SK-N-SH (cell line): ENCODE results near the gene PLXNA4. TPM values are rescaled to one million over a fixed set of nuclear protein-coding genes. Genes with fewer than 3 reads are reported as not detected.

Experiments used
- CTCF ChIA-PET: fragments of 300-600, 350-600 bp; formaldehyde crosslinking; extraction: SDS; loops from one replicate; lab custom pipeline; 2021; lab: Yijun Ruan, JAX
- POLR2A ChIA-PET: fragments of 350-600 bp; sonication (Branson Sonifier 250); formaldehyde crosslinking; extraction: SDS; loops from one replicate; lab custom pipeline; 2020; ENCODE audit warnings: antibody characterized with exemption, inconsistent platforms; lab: Yijun Ruan, JAX
- DNase-seq: peaks from one replicate; pipeline ENCODE4 v3.0.0; 2012
- H2AFZ ChIP-seq: fragments of 200-600 bp; sonication (generic); 2 replicates; pipeline ENCODE4 v1.8.1; 2016; ENCODE audit warnings: antibody characterized with exemption, mild to moderate bottlenecking, low read depth
- H3F3A ChIP-seq: fragments of 200-600 bp; sonication (generic); replicated peaks from 2 replicates; pipeline ENCODE3; 2016; ENCODE audit warnings: antibody characterized with exemption, mild to moderate bottlenecking; ENCODE audit not compliant: insufficient read depth
- H3K27ac ChIP-seq, 2 experiments: fragments of 200-500 bp in 1 of 2; fragments of 200-600 bp in 1 of 2; sonication (Bioruptor generic) in 1 of 2; sonication (generic), shearing (Covaris generic) in 1 of 2; 2 replicates each; pipeline versions ENCODE4 v1.5.1 to v1.6.1; 2014 to 2016; ENCODE audit warnings: low read depth in 2 of 2, inconsistent platforms in 1 of 2, low read length in 1 of 2, mild to moderate bottlenecking in 1 of 2, mixed read lengths in 1 of 2
- H3K27me3 ChIP-seq: fragments of 200-600 bp; sonication (generic), shearing (Covaris generic); 2 replicates; pipeline ENCODE4 v1.6.1; 2016; ENCODE audit warnings: mixed run types; ENCODE audit not compliant: insufficient read depth
- H3K36me3 ChIP-seq, 2 experiments: fragments of 200-500 bp in 1 of 2; fragments of 200-600 bp in 1 of 2; sonication (Bioruptor generic) in 1 of 2; sonication (generic) in 1 of 2; replicated peaks in 1 of 2; 2 replicates each; pipeline versions ENCODE3 to v1.5.1; 2014 to 2016; ENCODE audit warnings: low read length in 1 of 2, mild to moderate bottlenecking in 1 of 2; ENCODE audit not compliant: insufficient read depth in 2 of 2, control insufficient read depth in 1 of 2
- H3K4me1 ChIP-seq, 2 experiments: fragments of 200-500 bp in 1 of 2; fragments of 200-600 bp in 1 of 2; sonication (Bioruptor generic) in 1 of 2; sonication (generic), shearing (Covaris generic) in 1 of 2; 2 replicates each; pipeline versions ENCODE4 v1.5.1 to v1.6.1; 2014 to 2016; ENCODE audit warnings: low read depth in 1 of 2, low read length in 1 of 2, mixed run types in 1 of 2; ENCODE audit not compliant: insufficient read depth in 2 of 2, control insufficient read depth in 1 of 2
- H3K4me2 ChIP-seq: fragments of 200-600 bp; sonication (generic), shearing (Covaris generic); 2 replicates; pipeline ENCODE4 v1.6.1; 2017; ENCODE audit warnings: mixed run types
- H3K4me3 ChIP-seq, 2 experiments: fragments of 200-500 bp in 1 of 2; fragments of 200-600 bp in 1 of 2; sonication (Bioruptor generic) in 1 of 2; sonication (generic), shearing (Covaris generic) in 1 of 2; 2 replicates each; pipeline versions ENCODE4 v1.5.1 to v1.8.1; 2014 to 2016; ENCODE audit warnings: low read depth in 2 of 2, inconsistent platforms in 1 of 2, low read length in 1 of 2, mild to moderate bottlenecking in 1 of 2, mixed read lengths in 1 of 2, moderate library complexity in 1 of 2
- H3K79me2 ChIP-seq: fragments of 200-600 bp; sonication (generic); 2 replicates; pipeline ENCODE4 v1.8.1; 2017; ENCODE audit warnings: mild to moderate bottlenecking; ENCODE audit not compliant: insufficient read depth
- H3K9ac ChIP-seq: fragments of 200-600 bp; sonication (generic); 2 replicates; pipeline ENCODE4 v1.6.1; 2017; ENCODE audit warnings: mixed run types
- H3K9me2 ChIP-seq: fragments of 200-600 bp; sonication (generic); 2 replicates; pipeline ENCODE4 v1.6.1; 2017; ENCODE audit warnings: mixed run types
- H3K9me3 ChIP-seq: fragments of 200-600 bp; sonication (generic); 2 replicates; pipeline ENCODE4 v1.6.1; 2017; ENCODE audit warnings: mixed run types, mild to moderate bottlenecking, moderate library complexity
- H4K20me1 ChIP-seq: fragments of 200-600 bp; sonication (generic); 2 replicates; pipeline ENCODE4 v1.6.1; 2017; ENCODE audit warnings: mild to moderate bottlenecking, mixed run types; ENCODE audit not compliant: insufficient read depth
- CHD2 ChIP-seq: fragments of 150-350 bp; IDR thresholded peaks from 2 replicates; pipeline ENCODE4 v1.6.1; 2018; ENCODE audit warnings: low read length; ENCODE audit not compliant: partially characterized antibody
- CTCF ChIP-seq: fragments of 200-600 bp; sonication (generic); IDR thresholded peaks from 2 replicates; pipeline ENCODE4 v1.6.1; 2017; ENCODE audit warnings: antibody characterized with exemption, mild to moderate bottlenecking, moderate library complexity
- EP300 ChIP-seq, 2 experiments: IDR thresholded peaks; 2 replicates each; pipeline versions ENCODE4 v1.4.0 to v1.6.1; 2012; ENCODE audit warnings: borderline replicate concordance in 1 of 2, low read depth in 1 of 2, low read length in 1 of 2
- FOSL2 ChIP-seq: IDR thresholded peaks from 2 replicates; pipeline ENCODE4 v1.4.0; 2012; ENCODE audit warnings: low read depth, mild to moderate bottlenecking, moderate library complexity, borderline replicate concordance
- FOXJ3 ChIP-seq: sonication (generic); formaldehyde crosslinking; IDR thresholded peaks from 2 replicates; pipeline ENCODE4 v1.5.1; 2020; ENCODE audit warnings: mild to moderate bottlenecking, missing genetic modification reagents
- GABPA ChIP-seq: IDR thresholded peaks from 2 replicates; pipeline ENCODE4 v1.4.0; 2012; ENCODE audit warnings: low read depth, mild to moderate bottlenecking
- GATA2 ChIP-seq: sonication (generic); formaldehyde crosslinking; IDR thresholded peaks from 2 replicates; pipeline ENCODE4 v1.5.0; 2020; ENCODE audit warnings: mild to moderate bottlenecking, missing genetic modification reagents
- IRF3 ChIP-seq: fragments of 150-350 bp; IDR thresholded peaks from 2 replicates; pipeline ENCODE4 v1.6.1; 2016; ENCODE audit warnings: mild to moderate bottlenecking, low read depth, low read length
- JUND ChIP-seq: IDR thresholded peaks from 2 replicates; pipeline ENCODE4 v1.4.0; 2012
- MAX ChIP-seq: IDR thresholded peaks from 2 replicates; pipeline ENCODE4 v1.4.0; 2012; ENCODE audit warnings: low read depth
- MEF2A ChIP-seq: IDR thresholded peaks from 2 replicates; pipeline ENCODE4 v1.4.0; 2012; ENCODE audit warnings: low read depth, borderline replicate concordance
- NFIC ChIP-seq: IDR thresholded peaks from 2 replicates; pipeline ENCODE4 v1.4.0; 2012; ENCODE audit warnings: borderline replicate concordance
- POLR2AphosphoS5 ChIP-seq: IDR thresholded peaks from 2 replicates; pipeline ENCODE4 v1.6.1; 2012; ENCODE audit warnings: low read depth, low read length
- RCOR1 ChIP-seq: fragments of 150-350 bp; IDR thresholded peaks from 2 replicates; pipeline ENCODE4 v1.6.1; 2017; ENCODE audit warnings: antibody characterized with exemption, low read length
- SIN3A ChIP-seq: IDR thresholded peaks from 2 replicates; pipeline ENCODE4 v1.6.1; 2012; ENCODE audit warnings: low read depth, mild to moderate bottlenecking, low read length, moderate library complexity, borderline replicate concordance
- TCF12 ChIP-seq: IDR thresholded peaks from 2 replicates; pipeline ENCODE4 v1.4.0; 2012
- TEAD4 ChIP-seq: IDR thresholded peaks from 2 replicates; pipeline ENCODE4 v1.4.0; 2012; ENCODE audit warnings: mild to moderate bottlenecking, borderline replicate concordance; ENCODE audit not compliant: insufficient read depth
- USF2 ChIP-seq: fragments of 150-350 bp; IDR thresholded peaks from 2 replicates; pipeline ENCODE4 v1.6.1; 2017; ENCODE audit warnings: antibody characterized with exemption, low read length, low read depth, borderline replicate concordance
- YY1 ChIP-seq: IDR thresholded peaks from 2 replicates; pipeline ENCODE4 v1.4.0; 2012; ENCODE audit warnings: low read depth, mild to moderate bottlenecking
- WGBS: methylation state at CpG from one replicate; pipeline ENCODE4 v1.1.6; 2017; ENCODE audit warnings: low lambda C conversion rate; 5-methylcytosine and 5-hydroxymethylcytosine counted together
- polyA plus RNA-seq, 3 experiments: library from polyadenylated mRNA; depleted of rRNA; stranded (reverse); fragments of >200 nt; gene quantifications; 2 replicates each; pipeline ENCODE4 v1.2.3, GENCODE V29; 2012
- TF ChIP-seq, protein P1 (sequence below): IDR thresholded peaks from 2 replicates; pipeline ENCODE4 v1.6.1; 2012; ENCODE audit warnings: mild to moderate bottlenecking, low read depth, low read length, moderate library complexity

Gene PLXNA4
- polyA plus RNA-seq, 1 of the 3 experiments (the other 2 are of a cell fraction): 2.4 TPM

DNA sequence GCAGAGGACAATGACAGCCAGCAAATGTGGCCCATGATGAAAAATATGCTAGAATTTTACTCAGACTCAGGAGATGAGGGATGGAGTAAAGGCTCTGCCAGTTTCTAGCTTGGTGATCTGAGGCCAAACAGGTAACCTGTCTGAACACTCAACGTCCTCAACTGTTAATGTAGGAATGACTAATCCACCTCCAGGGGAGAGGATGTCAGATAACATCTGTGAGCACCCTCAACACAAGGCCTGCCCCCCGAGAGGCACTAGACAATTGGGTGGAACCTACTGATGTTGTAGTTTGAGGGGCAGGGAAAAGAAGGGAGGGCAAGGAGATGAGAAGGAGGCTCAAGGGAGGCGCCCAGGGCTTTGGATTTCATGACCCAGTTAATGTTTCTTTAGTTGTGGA is 445.1 kb downstream of the PLXNA4 start (continued):
- TF ChIP-seq IRF3: no peak
- TF ChIP-seq, protein P1, sequence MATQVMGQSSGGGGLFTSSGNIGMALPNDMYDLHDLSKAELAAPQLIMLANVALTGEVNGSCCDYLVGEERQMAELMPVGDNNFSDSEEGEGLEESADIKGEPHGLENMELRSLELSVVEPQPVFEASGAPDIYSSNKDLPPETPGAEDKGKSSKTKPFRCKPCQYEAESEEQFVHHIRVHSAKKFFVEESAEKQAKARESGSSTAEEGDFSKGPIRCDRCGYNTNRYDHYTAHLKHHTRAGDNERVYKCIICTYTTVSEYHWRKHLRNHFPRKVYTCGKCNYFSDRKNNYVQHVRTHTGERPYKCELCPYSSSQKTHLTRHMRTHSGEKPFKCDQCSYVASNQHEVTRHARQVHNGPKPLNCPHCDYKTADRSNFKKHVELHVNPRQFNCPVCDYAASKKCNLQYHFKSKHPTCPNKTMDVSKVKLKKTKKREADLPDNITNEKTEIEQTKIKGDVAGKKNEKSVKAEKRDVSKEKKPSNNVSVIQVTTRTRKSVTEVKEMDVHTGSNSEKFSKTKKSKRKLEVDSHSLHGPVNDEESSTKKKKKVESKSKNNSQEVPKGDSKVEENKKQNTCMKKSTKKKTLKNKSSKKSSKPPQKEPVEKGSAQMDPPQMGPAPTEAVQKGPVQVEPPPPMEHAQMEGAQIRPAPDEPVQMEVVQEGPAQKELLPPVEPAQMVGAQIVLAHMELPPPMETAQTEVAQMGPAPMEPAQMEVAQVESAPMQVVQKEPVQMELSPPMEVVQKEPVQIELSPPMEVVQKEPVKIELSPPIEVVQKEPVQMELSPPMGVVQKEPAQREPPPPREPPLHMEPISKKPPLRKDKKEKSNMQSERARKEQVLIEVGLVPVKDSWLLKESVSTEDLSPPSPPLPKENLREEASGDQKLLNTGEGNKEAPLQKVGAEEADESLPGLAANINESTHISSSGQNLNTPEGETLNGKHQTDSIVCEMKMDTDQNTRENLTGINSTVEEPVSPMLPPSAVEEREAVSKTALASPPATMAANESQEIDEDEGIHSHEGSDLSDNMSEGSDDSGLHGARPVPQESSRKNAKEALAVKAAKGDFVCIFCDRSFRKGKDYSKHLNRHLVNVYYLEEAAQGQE: no peak
- TF ChIP-seq FOSL2: no peak
- TF ChIP-seq MAX: no peak
- no peak for TF ChIP-seq NFIC
- TF ChIP-seq RCOR1: no peak
- TF ChIP-seq USF2: no peak
- TF ChIP-seq TCF12: no peak
- TF ChIP-seq GABPA: no peak

- ChIA-PET CTCF (interaction anchor here (0.8 to 1.2 kb wide), 3 partner anchors 10 to 185 kb away, joined by 3 to 4 read pairs (median 3); no protein-coding TSS in a partner anchor), POLR2A (no interaction called here)
- Histone ChIP-seq H3K79me2 (no peaks in the 10 kb centered on the region), H3K9me2 (no peaks in the 10 kb centered on the region), H2AFZ (no peak overlapping the region), H3K9ac (no peak overlapping the region), H3F3A (no peaks in the 10 kb centered on the region), H3K36me3 (peaks cover 16 to 48% of the 10 kb centered on the region in 2 experiments), H3K27me3 (no peaks in the 10 kb centered on the region), H3K4me3 (no peak overlapping the region), H3K4me1 (peaks cover 0 to 9% of the 10 kb centered on the region in 2 experiments; a peak in 1 of 4 replicates), H3K27ac (no peak overlapping the region), H3K4me2 (no peak overlapping the region), H3K9me3 (no peaks in the 10 kb centered on the region), H4K20me1 (no peaks in the 10 kb centered on the region)
- 84% methylated on average over 5 of the region's 5 CpGs for WGBS
- TF ChIP-seq TEAD4 (no peak), CTCF (no peak), POLR2AphosphoS5 (no peak), YY1 (no peak), FOXJ3 (CRISPR knock-in tag) (no peak), USF2 (no peak), JUND (no peak), GABPA (no peak), CHD2 (no peak), MEF2A (no peak), EP300 (IDR thresholded peaks at IDR 0.05; ENCODE audit: borderline replicate concordance in 1 of 2, low read depth in 1 of 2, low read length in 1 of 2) (no peak), MAX (no peak), GATA2 (CRISPR knock-in tag) (no peak), SIN3A (no peak)
- DNase-seq: no peak
Observed at GRCh38 chr7:132130497-132130896, 445.8 kb downstream of the PLXNA4 start.
